Subcutaneous abdominal adipose tissue (tissue), 5 donors: ENCODE data around the gene TRIM5.
"Not testable (repeated sequence)": the region's sequence is repeated elsewhere in the genome, so short reads cannot be mapped to it uniquely, and the experiment has no call there.

Source experiments
- H3K27ac ChIP-seq: one replicate; pipeline ENCODE4 v1.7.0; 2013; ENCODE audit warnings: low read depth, mild to moderate bottlenecking, inconsistent platforms, low read length, moderate library complexity
- H3K27me3 ChIP-seq, 5 donors: one replicate each; pipeline ENCODE4 v1.7.0; 2013; ENCODE audit warnings: low read length in 5 of 5, inconsistent platforms in 1 of 5; ENCODE audit not compliant: control insufficient read depth in 5 of 5, insufficient read depth in 4 of 5
- H3K36me3 ChIP-seq, 5 donors: one replicate each; pipeline ENCODE4 v1.7.0; 2013; ENCODE audit warnings: low read length in 5 of 5; ENCODE audit not compliant: control insufficient read depth in 5 of 5, insufficient read depth in 5 of 5
- H3K4me1 ChIP-seq, 5 donors: one replicate each; pipeline ENCODE4 v1.7.0; 2013; ENCODE audit warnings: low read length in 5 of 5, mild to moderate bottlenecking in 3 of 5, moderate library complexity in 1 of 5; ENCODE audit not compliant: control insufficient read depth in 5 of 5, insufficient read depth in 5 of 5
- H3K4me3 ChIP-seq, 5 donors: one replicate each; pipeline ENCODE4 v1.7.0; 2013; ENCODE audit warnings: low read length in 5 of 5, low read depth in 1 of 5
- H3K9ac ChIP-seq, 5 donors: one replicate each; pipeline ENCODE4 v1.7.0; 2013; ENCODE audit warnings: low read length in 5 of 5, mild to moderate bottlenecking in 4 of 5, moderate library complexity in 3 of 5
- H3K9me3 ChIP-seq, 5 donors: one replicate each; pipeline ENCODE4 v1.7.0; 2013; ENCODE audit warnings: low read length in 5 of 5; ENCODE audit not compliant: control insufficient read depth in 5 of 5
- donor health status: healthy.
- donor health status: healthy.
- donor health status: healthy.
- donor health status: healthy.
- donor health status: healthy.

Gene TRIM5

DNA sequence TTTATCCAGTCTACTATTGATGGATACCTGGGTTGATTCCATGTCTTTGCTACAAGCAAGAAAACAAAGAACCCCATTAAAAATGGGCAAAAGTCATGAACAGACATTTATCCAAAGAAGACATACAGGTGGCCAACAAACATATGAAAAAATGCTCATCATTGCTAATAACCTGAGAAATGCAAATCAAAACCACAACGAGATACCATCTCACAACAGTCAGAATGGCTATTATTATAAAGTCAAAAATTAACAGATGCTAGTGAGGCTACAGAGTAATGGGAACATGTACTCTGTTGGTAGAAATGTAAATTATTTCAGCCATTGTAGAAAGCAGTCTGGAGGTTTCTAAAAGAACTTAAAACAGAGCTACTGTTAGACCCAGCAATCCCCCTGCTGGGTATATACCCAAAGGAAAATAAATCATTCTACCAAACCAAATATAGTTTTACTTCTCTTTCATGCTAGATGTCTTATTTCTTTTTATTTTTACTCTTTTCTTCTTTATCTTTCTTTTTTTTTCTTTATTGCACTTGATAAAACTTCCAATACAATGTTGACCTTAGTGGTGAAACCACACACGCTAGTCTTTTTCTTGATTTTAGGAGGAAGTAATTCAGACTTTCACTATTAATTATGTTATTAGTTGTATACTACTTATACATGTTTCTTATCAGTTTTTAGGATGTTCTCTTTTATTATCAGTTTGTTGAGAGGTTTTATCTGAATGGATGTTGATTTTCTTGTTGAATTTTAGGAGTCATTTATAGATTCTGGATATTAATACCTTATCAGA is 19.1 kb upstream of the TRIM5 start:
- H3K9ac ChIP-seq, result no peak overlapping the region
- no peaks in the 10 kb centered on the region for H3K4me1 ChIP-seq
- peaks cover 13 to 42% (median 38%) of the 10 kb centered on the region in 5 donors for H3K36me3 ChIP-seq
- H3K4me3 ChIP-seq, result no peak overlapping the region
- no peaks in the 10 kb centered on the region for H3K9me3 ChIP-seq
- no peaks in the 10 kb centered on the region for H3K27me3 ChIP-seq
- no peak overlapping the region for H3K27ac ChIP-seq

- Histone ChIP-seq H3K4me3 (no peak overlapping the region), H3K4me1 (peaks cover 0 to 1% (median 0%) of the 10 kb centered on the region in 5 donors), H3K27me3 (no peaks in the 10 kb centered on the region), H3K9me3 (no peaks in the 10 kb centered on the region), H3K36me3 (peaks cover 12 to 41% (median 36%) of the 10 kb centered on the region in 5 donors), H3K9ac (no peak overlapping the region), H3K27ac (no peak overlapping the region)
These were observed 16.2 kb upstream of the TRIM5 start for GRCh38 chr11:5701055-5701577.

DNA sequence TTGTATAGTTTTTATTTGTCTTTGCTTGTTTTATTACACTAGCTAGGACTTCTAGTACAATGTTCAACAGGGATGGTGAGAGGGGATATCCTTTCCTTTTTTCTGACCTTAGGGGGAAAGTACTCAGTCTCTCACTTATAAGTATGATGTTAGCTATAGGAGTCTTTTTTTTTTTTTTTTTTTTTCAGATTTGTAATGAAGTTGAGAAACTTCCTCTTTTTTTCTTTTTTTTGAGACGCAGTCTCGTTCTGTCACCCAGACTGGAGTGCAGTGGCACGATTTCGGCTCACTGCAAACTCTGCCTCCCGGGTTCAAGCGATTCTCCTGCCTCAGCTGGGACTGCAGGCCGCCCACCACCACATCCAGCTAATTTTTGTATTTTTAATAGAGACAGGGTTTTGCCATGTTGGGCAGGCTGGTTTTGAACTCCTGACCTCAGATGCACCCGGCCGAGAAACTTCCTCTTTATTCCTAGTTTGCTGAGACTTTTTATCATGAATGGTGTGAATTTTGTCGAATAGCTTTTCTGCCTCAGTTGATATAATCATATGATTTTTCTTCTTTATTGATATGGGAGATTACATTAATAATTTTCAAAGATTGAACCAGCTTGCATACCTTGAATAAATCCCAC is 15.7 kb upstream of the TRIM5 start:
- peaks cover 13 to 42% (median 37%) of the 10 kb centered on the region in 5 donors for H3K36me3 ChIP-seq

DNA sequence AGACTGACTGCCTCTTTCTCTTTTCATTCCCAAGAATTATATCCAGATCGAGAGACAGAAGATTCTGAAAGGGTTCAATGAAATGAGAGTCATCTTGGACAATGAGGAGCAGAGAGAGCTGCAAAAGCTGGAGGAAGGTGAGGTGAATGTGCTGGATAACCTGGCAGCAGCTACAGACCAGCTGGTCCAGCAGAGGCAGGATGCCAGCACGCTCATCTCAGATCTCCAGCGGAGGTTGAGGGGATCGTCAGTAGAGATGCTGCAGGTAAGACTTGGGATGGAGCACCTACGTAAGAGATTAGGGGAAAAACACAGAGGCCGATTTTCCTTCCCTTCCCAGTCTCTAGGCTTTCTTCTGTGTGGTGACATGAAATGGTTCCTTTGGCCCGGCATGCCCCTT is 13.4 kb upstream of the TRIM5 start:
- H3K27ac ChIP-seq, result no peak overlapping the region
- H3K27me3 ChIP-seq, result no peaks in the 10 kb centered on the region
- H3K9ac ChIP-seq, result no peak overlapping the region
- H3K9me3 ChIP-seq, result no peaks in the 10 kb centered on the region
- H3K4me3 ChIP-seq, result no peak overlapping the region
- H3K4me1 ChIP-seq, result peaks cover 0 to 6% (median 4%) of the 10 kb centered on the region in 5 donors
- H3K36me3 ChIP-seq, result peaks cover 13 to 38% (median 32%) of the 10 kb centered on the region in 5 donors

More for the DNA sequence above, 15.7 kb upstream of the TRIM5 start:
- peaks cover 0 to 3% (median 0%) of the 10 kb centered on the region in 5 donors for H3K4me1 ChIP-seq
- no peaks in the 10 kb centered on the region for H3K9me3 ChIP-seq
- H3K4me3 ChIP-seq, result no peak overlapping the region
- H3K27ac ChIP-seq, result no peak overlapping the region
- H3K27me3 ChIP-seq, result no peaks in the 10 kb centered on the region
- H3K9ac ChIP-seq, result no peak overlapping the region

GRCh38 chr11:5696210-5696609 is 11.3 kb upstream of the TRIM5 start:
- H3K9ac ChIP-seq, result peak overlapping the region in 1 of 5 donors; percentile 26
- H3K36me3 ChIP-seq, result peaks cover 10 to 28% (median 26%) of the 10 kb centered on the region in 5 donors
- no peak overlapping the region for H3K4me3 ChIP-seq
- H3K27me3 ChIP-seq, result no peaks in the 10 kb centered on the region
- H3K27ac ChIP-seq, result no peak overlapping the region
- H3K4me1 ChIP-seq, result peaks cover 0 to 14% (median 6%) of the 10 kb centered on the region in 5 donors
- no peaks in the 10 kb centered on the region for H3K9me3 ChIP-seq

DNA sequence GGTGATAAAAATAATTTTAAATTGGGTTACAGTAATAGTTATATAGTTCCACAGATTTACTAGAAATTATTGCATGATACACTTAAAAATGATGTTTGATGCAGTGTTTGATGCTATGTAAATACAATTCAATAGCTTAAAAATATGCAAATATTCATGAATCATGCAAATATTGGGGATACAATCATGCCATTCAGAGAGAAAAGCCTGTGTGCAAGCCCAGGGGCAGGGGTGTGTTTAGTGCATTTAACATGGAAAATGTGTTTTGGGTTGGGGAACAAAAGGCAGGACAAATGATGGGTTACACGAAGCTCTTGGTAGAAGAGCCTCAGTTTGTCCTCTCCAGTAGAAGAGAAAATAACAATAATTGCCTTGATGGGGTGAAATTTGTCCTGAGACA is 10.7 kb upstream of the TRIM5 start:
- no peak overlapping the region for H3K27ac ChIP-seq
- H3K4me3 ChIP-seq, result no peak overlapping the region
- H3K36me3 ChIP-seq, result peaks cover 10 to 28% (median 26%) of the 10 kb centered on the region in 5 donors
- peaks cover 0 to 19% (median 7%) of the 10 kb centered on the region in 5 donors for H3K4me1 ChIP-seq
- H3K9ac ChIP-seq, result no peak overlapping the region
- H3K9me3 ChIP-seq, result no peaks in the 10 kb centered on the region
- H3K27me3 ChIP-seq, result no peaks in the 10 kb centered on the region

DNA sequence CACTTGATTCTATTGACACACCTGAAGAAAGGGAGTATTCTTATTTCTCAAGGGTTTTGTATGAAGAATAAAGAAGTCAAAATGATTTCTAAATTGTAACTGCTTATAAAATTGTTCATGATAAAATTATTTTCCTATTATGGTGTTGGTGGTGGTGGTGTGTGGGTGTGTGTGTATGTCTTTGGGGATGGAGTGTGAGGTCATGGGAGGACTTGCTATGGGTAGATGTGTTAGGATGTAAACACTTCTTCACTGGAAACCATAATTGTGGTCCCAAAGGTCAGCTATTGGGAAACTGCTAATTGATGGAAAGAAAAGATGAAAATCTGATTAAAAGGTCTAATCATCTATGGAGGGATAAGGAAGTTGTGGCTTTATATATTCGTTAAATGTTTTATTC is 9.8 kb upstream of the TRIM5 start:
- Histone ChIP-seq H3K27me3 (no peaks in the 10 kb centered on the region), H3K27ac (no peak overlapping the region), H3K9me3 (no peaks in the 10 kb centered on the region), H3K4me3 (no peak overlapping the region), H3K9ac (no peak overlapping the region), H3K4me1 (peaks cover 2 to 27% (median 12%) of the 10 kb centered on the region in 5 donors), H3K36me3 (peaks cover 10 to 28% (median 26%) of the 10 kb centered on the region in 5 donors)

- no peak overlapping the region for H3K27ac ChIP-seq
- H3K36me3 ChIP-seq, result peaks cover 6 to 10% (median 9%) of the 10 kb centered on the region in 5 donors
- no peaks in the 10 kb centered on the region for H3K9me3 ChIP-seq
- H3K4me1 ChIP-seq, result peaks cover 2 to 36% (median 13%) of the 10 kb centered on the region in 5 donors
- no peaks in the 10 kb centered on the region for H3K27me3 ChIP-seq
- peak overlapping the region; percentile 63 to 82 (median 74) for H3K4me3 ChIP-seq
- peak overlapping the region in 1 of 5 donors; percentile 55 for H3K9ac ChIP-seq
These were observed 7.1 kb upstream of the TRIM5 start for GRCh38 chr11:5691964-5692361.

DNA sequence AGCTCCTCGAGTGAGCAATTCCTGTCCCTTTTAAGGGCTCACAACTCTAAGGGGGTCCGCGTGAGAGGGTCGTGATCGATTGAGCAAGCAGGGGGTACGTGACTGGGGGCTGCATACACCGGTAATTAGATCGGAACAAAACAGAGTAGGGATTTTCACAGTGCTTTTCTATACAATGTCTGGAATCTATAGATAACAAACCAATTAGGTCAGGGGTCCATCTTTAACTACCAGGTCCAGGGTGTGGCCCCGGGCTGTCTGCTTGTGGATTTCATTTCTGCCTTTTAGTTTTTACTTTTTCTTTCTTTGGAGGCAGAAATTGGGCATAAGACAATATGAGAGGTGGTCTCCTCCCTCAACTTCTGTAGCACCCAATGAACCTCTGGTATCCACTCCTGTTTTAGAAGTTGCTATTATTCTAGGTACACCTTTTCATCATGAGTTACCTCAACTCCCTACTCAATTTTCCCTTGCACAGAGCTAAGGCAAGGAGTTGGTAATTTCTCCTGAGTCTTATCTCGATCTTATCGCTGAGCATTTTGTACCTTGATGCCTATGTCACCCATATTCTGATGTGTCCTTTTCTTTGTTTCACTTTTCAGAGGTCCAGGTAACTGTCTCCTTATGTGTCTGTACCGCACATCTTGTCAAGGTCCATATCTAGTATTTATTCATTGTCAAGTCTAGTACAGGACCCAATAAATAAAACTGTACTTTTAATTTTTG is 6.5 kb upstream of the TRIM5 start:
- not testable (repeated sequence) for H3K27me3 ChIP-seq, H3K36me3 ChIP-seq, H3K9me3 ChIP-seq
- Histone ChIP-seq H3K4me3 (peak overlapping the region; percentile 63 to 82 (median 74)), H3K4me1 (peaks cover 2 to 36% (median 13%) of the 10 kb centered on the region in 5 donors), H3K9ac (peak overlapping the region in 4 of 5 donors; percentile 45 to 85 (median 76)), H3K27ac (peak overlapping the region; percentile 86)
